NCI-H2196 (cell line): Measurements from ENCODE around the gene SERPINE1.
"Not testable (repeated sequence)": the region's sequence is repeated elsewhere in the genome, so short reads cannot be mapped to it uniquely, and the experiment has no call there.

Experiments used
- DNase-seq: peaks from one replicate; lab custom pipeline; 2025; ENCODE audit not compliant: unreplicated experiment; lab: John Stamatoyannopoulos, UW

Gene SERPINE1

GRCh38 chr7:101121991-101122932 is 4.6 kb upstream of the SERPINE1 start:
- no peak for DNase-seq

DNA sequence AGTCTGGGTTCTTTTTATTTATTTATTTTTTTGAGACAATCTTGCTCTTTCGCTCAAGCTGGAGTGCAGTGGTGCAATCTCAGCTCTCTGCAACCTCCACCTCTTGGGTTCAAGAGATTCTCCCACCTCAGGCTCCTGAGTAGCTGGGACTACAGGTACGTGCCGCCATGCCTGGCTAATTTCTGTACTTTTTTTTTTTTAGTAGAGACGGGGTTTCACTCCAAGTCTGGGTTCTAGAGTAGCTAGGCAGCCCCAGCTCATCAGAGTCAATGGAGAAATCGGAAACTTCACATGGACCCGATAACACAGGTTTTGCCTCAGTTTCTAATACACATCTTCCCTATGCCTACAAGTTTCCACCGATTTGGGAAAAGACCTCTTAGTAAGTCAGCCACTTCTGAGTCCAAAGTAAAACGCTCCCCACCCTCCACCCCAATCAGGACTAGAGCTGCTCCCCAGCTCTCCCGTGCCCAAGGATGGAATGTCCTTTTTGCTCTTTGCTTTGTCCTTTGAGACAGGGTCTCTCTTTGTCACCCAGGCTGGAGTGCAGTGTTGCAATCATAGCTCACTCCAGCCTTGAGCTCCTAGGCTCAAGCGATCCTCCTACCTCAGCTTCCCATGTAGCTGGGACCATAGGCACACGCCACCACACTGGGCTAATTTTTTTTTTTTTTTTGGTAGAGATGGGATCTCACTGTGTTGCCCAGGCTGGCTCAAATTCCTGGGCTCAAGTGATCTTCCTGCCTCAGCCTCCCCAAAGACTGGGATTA is 3.8 kb upstream of the SERPINE1 start:
- no peak for DNase-seq

GRCh38 chr7:101123703-101124068 is 3.2 kb upstream of the SERPINE1 start:
- no peak for DNase-seq

DNA sequence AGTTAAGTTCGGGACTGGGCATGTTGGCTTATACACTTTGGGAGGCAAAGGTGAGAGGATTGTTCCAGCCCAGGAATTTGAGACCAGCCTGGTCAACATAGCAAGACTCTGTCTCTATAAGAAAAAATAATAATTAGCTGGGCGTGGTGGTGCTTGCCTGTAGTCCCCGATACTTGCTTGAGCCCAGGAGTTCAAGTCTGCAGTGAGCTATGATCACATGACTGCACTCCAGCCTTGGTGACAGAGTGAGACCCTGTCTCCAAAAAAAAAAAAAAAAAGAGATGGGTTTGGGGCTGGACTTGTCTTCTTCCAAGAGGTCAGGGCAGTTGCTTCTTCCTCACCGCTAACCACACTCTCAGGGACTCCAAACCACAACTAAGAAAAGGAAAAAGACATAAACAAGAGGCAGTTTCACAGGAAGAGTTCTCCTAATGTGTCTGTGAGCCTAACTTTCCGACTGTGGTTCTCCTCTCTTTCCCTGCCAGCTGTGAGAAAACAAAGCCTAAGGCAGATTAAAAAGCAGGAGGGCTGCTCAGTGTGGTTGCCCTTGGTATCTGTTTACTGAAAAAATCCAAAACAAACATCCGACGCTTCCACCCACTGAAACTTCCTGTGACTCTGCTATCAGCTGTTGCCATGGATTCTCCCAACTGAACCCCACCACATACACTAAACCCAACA is 2.4 kb upstream of the SERPINE1 start:
- no peak for DNase-seq

GRCh38 chr7:101125989-101126650 is 784 bp upstream of the SERPINE1 start:
- peak; percentile 67 for DNase-seq

DNA sequence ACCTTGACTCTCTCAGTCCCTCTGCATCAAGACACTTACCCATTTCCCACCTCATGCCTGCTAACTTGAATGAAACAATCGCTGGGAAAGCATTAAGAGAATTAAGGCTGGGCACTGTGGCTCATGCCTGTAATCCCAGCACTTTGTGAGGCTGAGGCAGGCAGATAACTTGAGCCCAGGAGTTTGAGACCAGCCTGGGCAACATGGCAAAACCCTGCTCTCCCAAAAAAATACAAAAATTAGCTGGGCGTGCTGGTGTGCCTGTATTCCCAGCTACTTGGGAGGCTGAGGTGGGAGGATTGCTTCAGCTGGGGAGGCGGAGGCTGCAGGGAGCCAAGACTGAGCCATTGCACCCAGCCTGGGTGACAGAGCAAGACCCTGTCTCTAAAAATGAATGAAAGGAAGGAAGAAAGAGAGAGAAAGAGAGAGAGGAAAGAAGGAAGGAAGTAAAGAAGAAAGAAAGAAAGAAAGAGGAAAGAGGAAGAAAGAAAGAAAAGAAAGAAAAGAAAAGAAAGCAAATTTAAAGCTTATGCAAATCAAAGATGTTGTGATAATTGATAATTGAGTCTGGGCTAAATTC is 646 bp downstream of the SERPINE1 start:
- DNase-seq, result no peak

DNA sequence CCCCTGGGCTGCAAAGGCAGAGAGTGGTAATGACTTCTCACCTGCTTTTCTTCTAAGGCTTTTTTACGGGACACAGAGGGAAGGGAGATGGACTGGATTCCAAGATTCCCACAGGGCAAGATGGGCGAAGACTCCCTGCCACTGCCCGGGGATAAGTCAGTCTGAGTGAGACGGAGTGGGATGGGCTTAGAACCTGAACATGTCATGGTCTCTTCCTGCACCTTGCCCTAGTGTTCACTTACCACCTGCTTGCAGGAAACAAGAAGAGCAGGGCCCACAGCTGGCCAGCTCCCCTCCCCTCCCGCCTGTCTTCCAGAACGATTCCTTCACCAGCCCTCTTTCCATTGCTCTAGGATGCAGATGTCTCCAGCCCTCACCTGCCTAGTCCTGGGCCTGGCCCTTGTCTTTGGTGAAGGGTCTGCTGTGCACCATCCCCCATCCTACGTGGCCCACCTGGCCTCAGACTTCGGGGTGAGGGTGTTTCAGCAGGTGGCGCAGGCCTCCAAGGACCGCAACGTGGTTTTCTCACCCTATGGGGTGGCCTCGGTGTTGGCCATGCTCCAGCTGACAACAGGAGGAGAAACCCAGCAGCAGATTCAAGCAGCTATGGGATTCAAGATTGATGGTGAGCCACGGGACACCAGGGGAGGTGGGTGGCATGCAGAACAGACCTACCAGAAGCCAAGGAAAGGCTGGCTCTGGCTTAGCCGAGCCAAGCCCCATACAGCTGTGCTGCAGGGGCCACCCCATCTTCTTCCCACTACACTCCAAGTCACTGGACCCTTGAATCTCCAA is 1.3 kb downstream of the SERPINE1 start:
- no peak for DNase-seq

DNA sequence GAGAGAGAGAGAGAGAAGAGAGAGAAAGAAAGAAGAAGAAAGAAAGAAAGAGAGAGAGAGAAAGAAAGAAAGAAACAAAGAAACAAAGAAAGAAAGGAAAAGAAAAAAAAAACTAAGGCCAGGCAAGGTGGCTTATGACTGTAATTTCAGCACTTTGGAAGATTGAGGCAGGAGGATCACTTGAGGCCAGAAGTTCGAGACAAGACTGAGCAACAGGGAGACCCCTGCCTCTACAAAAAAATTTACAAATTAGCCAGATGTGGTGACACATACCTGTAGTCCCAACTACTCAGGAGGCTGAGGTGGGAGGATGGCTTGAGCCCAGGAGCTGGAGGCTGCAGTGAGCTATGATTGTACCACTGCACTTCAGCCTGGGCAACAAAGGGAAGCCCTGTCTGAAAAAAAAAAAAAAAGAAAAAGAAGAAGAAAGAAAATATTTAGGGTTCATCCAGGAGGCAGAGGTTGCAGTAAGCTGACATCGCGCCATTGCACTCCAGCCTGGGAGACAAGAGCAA is 2.8 kb downstream of the SERPINE1 start:
- no peak for DNase-seq

- DNase-seq, result not testable (repeated sequence)
Measured at GRCh38 chr7:101132626-101133600, 6.0 kb downstream of the SERPINE1 start.

DNA sequence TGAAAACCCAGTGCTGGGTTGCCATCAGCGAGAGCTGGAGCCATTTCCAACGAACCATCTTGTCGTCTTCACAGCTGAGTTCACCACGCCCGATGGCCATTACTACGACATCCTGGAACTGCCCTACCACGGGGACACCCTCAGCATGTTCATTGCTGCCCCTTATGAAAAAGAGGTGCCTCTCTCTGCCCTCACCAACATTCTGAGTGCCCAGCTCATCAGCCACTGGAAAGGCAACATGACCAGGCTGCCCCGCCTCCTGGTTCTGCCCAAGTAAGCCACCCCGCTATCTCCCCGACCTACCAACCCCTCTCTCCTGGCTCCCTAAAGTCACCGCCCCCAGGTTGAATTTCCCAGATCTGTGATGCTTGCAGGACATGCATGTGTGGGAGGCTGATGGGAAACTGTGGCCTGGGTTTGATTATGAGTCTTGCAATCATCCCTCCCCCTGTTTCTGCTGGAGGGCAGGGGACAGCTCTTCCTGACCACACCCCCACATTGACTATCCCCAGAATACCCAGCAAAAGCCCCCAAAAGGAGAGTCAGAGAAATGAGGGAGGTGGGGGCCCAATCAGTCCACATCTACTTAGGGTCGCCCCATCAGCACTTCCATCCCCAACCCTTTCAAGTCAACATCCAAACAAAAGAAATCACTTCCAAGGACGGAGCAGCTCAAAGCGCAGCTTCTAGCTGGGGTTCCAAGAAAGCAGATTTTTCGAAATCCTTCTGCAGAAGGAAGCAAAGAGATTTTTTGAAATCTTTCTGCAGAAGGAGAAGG is 6.9 kb downstream of the SERPINE1 start:
- DNase-seq, result no peak

DNA sequence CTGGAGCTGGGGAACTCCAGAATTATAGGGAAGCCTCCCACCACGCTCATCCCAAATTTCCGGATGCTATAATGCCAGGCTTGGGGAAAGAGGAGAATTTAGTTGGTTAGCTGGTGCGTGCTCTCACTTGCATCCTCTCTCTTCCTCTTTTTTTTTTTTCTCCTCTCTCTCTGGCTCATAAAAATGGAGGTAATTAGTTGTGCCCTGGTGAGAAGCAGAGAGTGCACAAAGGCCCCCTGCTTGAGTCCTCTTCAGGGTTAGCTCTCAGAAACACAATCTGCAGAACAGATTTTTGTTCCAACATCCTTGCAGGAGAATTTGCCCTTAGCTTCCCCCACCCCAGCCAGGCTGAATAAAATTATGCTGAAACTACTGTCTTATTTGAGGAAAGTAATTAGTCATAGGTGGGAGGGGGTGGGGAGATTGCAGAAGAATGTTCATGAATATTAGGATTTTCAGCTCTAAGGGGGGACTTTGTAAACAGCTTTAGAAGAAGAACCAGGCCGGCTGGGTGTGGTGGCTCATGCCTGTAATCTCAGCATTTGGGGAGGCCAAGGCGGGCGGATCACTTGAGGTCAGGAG is 7.6 kb downstream of the SERPINE1 start:
- no peak for DNase-seq

- DNase-seq, result no peak
Measured at GRCh38 chr7:101137651-101138212, 10.8 kb downstream of the SERPINE1 start.

GRCh38 chr7:101138213-101138870 is 11.4 kb downstream of the SERPINE1 start:
- peak; percentile 91 for DNase-seq

GRCh38 chr7:101140339-101140699 is 13.4 kb downstream of the SERPINE1 start:
- DNase-seq, result no peak

DNA sequence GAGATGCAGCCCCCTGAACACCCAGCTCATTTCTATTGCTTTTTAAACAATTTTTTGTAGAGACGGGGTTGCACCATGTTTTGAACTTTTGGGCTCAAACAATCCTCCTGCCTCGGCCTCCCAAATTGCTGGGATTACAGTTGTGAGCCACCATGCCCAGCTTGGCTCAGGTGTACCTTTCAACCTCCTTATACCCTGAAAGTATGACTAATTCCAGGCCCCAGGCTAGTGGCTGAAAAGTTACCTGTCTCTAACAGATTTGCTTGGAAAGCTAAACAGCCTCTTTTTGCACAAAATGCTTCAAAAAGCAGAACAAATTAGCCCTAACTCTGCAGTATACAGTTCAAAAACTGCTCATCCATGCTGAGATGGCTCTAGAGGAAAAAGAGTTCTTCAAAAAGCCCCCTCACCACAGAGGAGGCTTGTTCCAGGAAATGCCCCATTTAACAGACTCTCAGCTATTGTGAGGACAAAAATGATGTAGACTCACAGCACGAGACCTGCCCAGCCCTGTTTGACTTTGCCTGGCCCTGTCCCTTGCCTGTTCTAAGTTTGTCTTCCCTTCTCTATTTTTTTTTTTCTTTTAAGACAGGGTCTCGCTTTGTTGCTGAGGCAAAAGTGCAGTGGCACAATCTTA is 14.0 kb downstream of the SERPINE1 start:
- DNase-seq, result no peak
